GM23248 (cell line): ENCODE results near the gene CD6. TPM values are rescaled to one million over a fixed set of nuclear protein-coding genes. Genes with fewer than 3 reads are reported as not detected.

Source experiments
- DNase-seq: peaks from one replicate; pipeline ENCODE4 v3.0.0-alpha.2; 2015
- H2AFZ ChIP-seq: fragments of 200-600 bp; sonication (generic); 2 replicates; pipeline ENCODE4 v1.6.1; 2016; ENCODE audit warnings: antibody characterized with exemption
- H3F3A ChIP-seq: fragments of 200-600 bp; sonication (generic); 2 replicates; pipeline ENCODE4 v1.6.1; 2016; ENCODE audit warnings: mild to moderate bottlenecking, antibody characterized with exemption, mixed run types; ENCODE audit not compliant: insufficient read depth
- H3K27ac ChIP-seq: fragments of 200-600 bp; sonication (generic); 2 replicates; pipeline ENCODE4 v1.5.1; 2016; ENCODE audit warnings: mild to moderate bottlenecking
- H3K27me3 ChIP-seq: fragments of 200-600 bp; sonication (generic); replicated peaks from 2 replicates; pipeline ENCODE4 v1.6.1; 2016; ENCODE audit warnings: mild to moderate bottlenecking; ENCODE audit not compliant: insufficient read depth
- H3K36me3 ChIP-seq: fragments of 200-600 bp; sonication (generic); 2 replicates; pipeline ENCODE4 v1.6.1; 2016; ENCODE audit warnings: low read depth, mild to moderate bottlenecking
- H3K4me1 ChIP-seq: fragments of 200-600 bp; sonication (generic); 2 replicates; pipeline ENCODE4 v1.6.1; 2016; ENCODE audit warnings: mild to moderate bottlenecking; ENCODE audit not compliant: insufficient read depth
- H3K4me2 ChIP-seq: fragments of 200-600 bp; sonication (generic); one replicate; pipeline ENCODE4 v1.6.1; 2016; ENCODE audit warnings: mild to moderate bottlenecking; ENCODE audit not compliant: unreplicated experiment
- H3K4me3 ChIP-seq: fragments of 200-600 bp; sonication (generic); 2 replicates; pipeline ENCODE4 v1.5.1; 2016; ENCODE audit warnings: mild to moderate bottlenecking
- H3K79me2 ChIP-seq: fragments of 200-600 bp; sonication (generic); 2 replicates; pipeline ENCODE4 v1.6.1; 2016; ENCODE audit warnings: mild to moderate bottlenecking; ENCODE audit not compliant: insufficient read depth
- H3K9ac ChIP-seq: fragments of 200-600 bp; sonication (generic); 2 replicates; pipeline ENCODE4 v1.6.1; 2016; ENCODE audit warnings: mild to moderate bottlenecking
- H3K9me2 ChIP-seq: fragments of 200-600 bp; sonication (generic); 2 replicates; pipeline ENCODE4 v1.6.1; 2016; ENCODE audit warnings: mixed run types, mild to moderate bottlenecking, moderate library complexity; ENCODE audit not compliant: insufficient read depth
- H3K9me3 ChIP-seq: fragments of 200-600 bp; sonication (generic); one replicate; pipeline ENCODE4 v1.6.1; 2017; ENCODE audit warnings: low read depth
- H4K20me1 ChIP-seq: fragments of 200-600 bp; sonication (generic); 2 replicates; pipeline ENCODE4 v1.6.0; 2016; ENCODE audit not compliant: insufficient read depth
- EZH2 ChIP-seq: fragments of 200-600 bp; sonication (generic); IDR thresholded peaks from 2 replicates; pipeline ENCODE4 v1.6.1; 2018; ENCODE audit warnings: antibody characterized with exemption, mild to moderate bottlenecking; ENCODE audit not compliant: insufficient read depth, poor library complexity, severe bottlenecking
- EZH2phosphoT487 ChIP-seq: fragments of 200-600 bp; sonication (generic); IDR thresholded peaks from 2 replicates; pipeline ENCODE4 v1.6.1; 2018; ENCODE audit warnings: antibody characterized with exemption, moderate library complexity, mild to moderate bottlenecking, low read depth; ENCODE audit not compliant: insufficient read depth
- WGBS, 2 experiments: methylation state at CpG; one replicate each; pipeline ENCODE4 v1.1.6; 2015 to 2017; ENCODE audit warnings: low lambda C conversion rate in 2 of 2, low coverage in 1 of 2; ENCODE audit errors: missing lambda C conversion rate in 2 of 2; 5-methylcytosine and 5-hydroxymethylcytosine counted together
- in situ Hi-C: fragments of 300-500 bp; cut with MboI; formaldehyde crosslinking; loops from 2 replicates; pipeline ENCODE4 v1.15.0; 2020
- polyA plus RNA-seq: library from polyadenylated mRNA; unstranded; fragments of >200 nt; fragmentation: Nextera tagmentation; extraction: Ambion mirVana; gene quantifications from 2 replicates; pipeline ENCODE4 v1.2.1, GENCODE V29; 2016
- total RNA-seq: library from RNA; depleted of rRNA; stranded (reverse); fragments of >200 nt; shearing (Covaris generic); gene quantifications from 2 replicates; pipeline ENCODE4 v1.2.3, GENCODE V29; 2014

CD6 gene
- total and polyA plus RNA-seq, 2 experiments from 2014 or later, result not detected

GRCh38 chr11:60978546-60979380 is 7.3 kb downstream of the CD6 start:
- no peaks in the 10 kb centered on the region for H3K36me3 ChIP-seq
- H3K79me2 ChIP-seq, result no peaks in the 10 kb centered on the region
- DNase-seq, result no peak
- H3K4me2 ChIP-seq, result no peak overlapping the region
- in situ Hi-C loops, result no loop called here
- 69% methylated on average over 10 of the region's 10 CpGs for WGBS, 2 experiments
- no peaks in the 10 kb centered on the region for H4K20me1 ChIP-seq
- no peak overlapping the region for H3K9ac ChIP-seq
- no peaks in the 10 kb centered on the region for H3K4me1 ChIP-seq
- TF ChIP-seq EZH2 (no peak), EZH2phosphoT487 (no peak)
- H3K4me3 ChIP-seq, result no peak overlapping the region
- H3K27me3 ChIP-seq, result peaks cover 14% of the 10 kb centered on the region
- H3K9me2 ChIP-seq, result no peaks in the 10 kb centered on the region
- H3K27ac ChIP-seq, result no peak overlapping the region
- H3K9me3 ChIP-seq, result no peaks in the 10 kb centered on the region
- H2AFZ ChIP-seq, result no peak overlapping the region
- no peaks in the 10 kb centered on the region for H3F3A ChIP-seq

- no peak for TF ChIP-seq EZH2phosphoT487
- no peak for TF ChIP-seq EZH2
- Histone ChIP-seq H3K9me3 (no peaks in the 10 kb centered on the region), H2AFZ (no peak overlapping the region), H3F3A (no peaks in the 10 kb centered on the region), H3K36me3 (no peaks in the 10 kb centered on the region), H3K4me2 (no peak overlapping the region), H3K4me3 (no peak overlapping the region), H3K9me2 (no peaks in the 10 kb centered on the region), H3K79me2 (no peaks in the 10 kb centered on the region), H4K20me1 (no peaks in the 10 kb centered on the region), H3K4me1 (peaks cover 7% of the 10 kb centered on the region; the same call in 1 of the 2 replicates), H3K9ac (no peak overlapping the region), H3K27me3 (peaks cover 21% of the 10 kb centered on the region), H3K27ac (no peak overlapping the region)
- 65 to 77% methylated on average over 11 to 12 of the region's 12 CpGs for WGBS, 2 experiments
- DNase-seq, result no peak
- in situ Hi-C loops, result no loop called here
Measured at GRCh38 chr11:60981515-60981914, 10.0 kb downstream of the CD6 start.

GRCh38 chr11:60982184-60982583 is 10.7 kb downstream of the CD6 start:
- H3K9me2 ChIP-seq, result no peaks in the 10 kb centered on the region
- no peaks in the 10 kb centered on the region for H3K79me2 ChIP-seq
- no peak overlapping the region for H3K4me3 ChIP-seq
- no peaks in the 10 kb centered on the region for H3K9me3 ChIP-seq
- 75 to 76% methylated on average over 8 of the region's 8 CpGs for WGBS, 2 experiments
- H3K9ac ChIP-seq, result no peak overlapping the region
- H2AFZ ChIP-seq, result no peak overlapping the region
- H3F3A ChIP-seq, result no peaks in the 10 kb centered on the region
- no peaks in the 10 kb centered on the region for H4K20me1 ChIP-seq
- no peak for DNase-seq
- peaks cover 19% of the 10 kb centered on the region for H3K27me3 ChIP-seq
- H3K36me3 ChIP-seq, result no peaks in the 10 kb centered on the region
- in situ Hi-C loops, result no loop called here
- H3K4me2 ChIP-seq, result no peak overlapping the region
- TF ChIP-seq EZH2phosphoT487, result no peak
- peaks cover 7% of the 10 kb centered on the region; the same call in 1 of the 2 replicates for H3K4me1 ChIP-seq
- H3K27ac ChIP-seq, result no peak overlapping the region

- Histone ChIP-seq H3K4me3 (no peak overlapping the region), H3K27me3 (peaks cover 22% of the 10 kb centered on the region), H3K4me2 (no peak overlapping the region), H3K36me3 (no peaks in the 10 kb centered on the region), H3K9ac (no peak overlapping the region), H3K9me2 (no peaks in the 10 kb centered on the region), H3F3A (no peaks in the 10 kb centered on the region), H3K9me3 (no peaks in the 10 kb centered on the region), H2AFZ (no peak overlapping the region), H3K79me2 (no peaks in the 10 kb centered on the region), H3K4me1 (peaks cover 7% of the 10 kb centered on the region; the same call in 1 of the 2 replicates), H3K27ac (no peak overlapping the region), H4K20me1 (no peaks in the 10 kb centered on the region)
- in situ Hi-C loops, result no loop called here
- WGBS, 2 experiments, result 55 to 56% methylated on average over 6 of the region's 6 CpGs
- no peak for TF ChIP-seq EZH2
- no peak for TF ChIP-seq EZH2phosphoT487
- no peak for DNase-seq
Measured at GRCh38 chr11:60984149-60984548, 12.7 kb downstream of the CD6 start.
